SK-N-SH (cell line): ENCODE results near the gene GPR18.

Source experiments
- CTCF ChIP-seq: fragments of 200-600 bp; sonication (generic); IDR thresholded peaks from 2 replicates; pipeline ENCODE4 v1.6.1; 2017; ENCODE audit warnings: antibody characterized with exemption, mild to moderate bottlenecking, moderate library complexity
- EZH2phosphoT487 ChIP-seq: fragments of 200-600 bp; sonication (generic); IDR thresholded peaks from 2 replicates; pipeline ENCODE4 v1.6.1; 2017; ENCODE audit warnings: low read depth, mixed run types, mild to moderate bottlenecking, antibody characterized with exemption, moderate library complexity, borderline replicate concordance
- FOXJ3 ChIP-seq: sonication (generic); formaldehyde crosslinking; IDR thresholded peaks from 2 replicates; pipeline ENCODE4 v1.5.1; 2020; ENCODE audit warnings: mild to moderate bottlenecking, missing genetic modification reagents
- JUND ChIP-seq: IDR thresholded peaks from 2 replicates; pipeline ENCODE4 v1.4.0; 2012
- MAX ChIP-seq: IDR thresholded peaks from 2 replicates; pipeline ENCODE4 v1.4.0; 2012; ENCODE audit warnings: low read depth
- MEF2A ChIP-seq: IDR thresholded peaks from 2 replicates; pipeline ENCODE4 v1.4.0; 2012; ENCODE audit warnings: low read depth, borderline replicate concordance
- POLR2AphosphoS5 ChIP-seq: IDR thresholded peaks from 2 replicates; pipeline ENCODE4 v1.6.1; 2012; ENCODE audit warnings: low read depth, low read length
- SMC3 ChIP-seq: IDR thresholded peaks from 2 replicates; pipeline ENCODE4 v1.6.1; 2012; ENCODE audit warnings: low read depth, low read length, improper control_type of control experiment
- TEAD4 ChIP-seq: IDR thresholded peaks from 2 replicates; pipeline ENCODE4 v1.4.0; 2012; ENCODE audit warnings: mild to moderate bottlenecking, borderline replicate concordance; ENCODE audit not compliant: insufficient read depth

DNA sequence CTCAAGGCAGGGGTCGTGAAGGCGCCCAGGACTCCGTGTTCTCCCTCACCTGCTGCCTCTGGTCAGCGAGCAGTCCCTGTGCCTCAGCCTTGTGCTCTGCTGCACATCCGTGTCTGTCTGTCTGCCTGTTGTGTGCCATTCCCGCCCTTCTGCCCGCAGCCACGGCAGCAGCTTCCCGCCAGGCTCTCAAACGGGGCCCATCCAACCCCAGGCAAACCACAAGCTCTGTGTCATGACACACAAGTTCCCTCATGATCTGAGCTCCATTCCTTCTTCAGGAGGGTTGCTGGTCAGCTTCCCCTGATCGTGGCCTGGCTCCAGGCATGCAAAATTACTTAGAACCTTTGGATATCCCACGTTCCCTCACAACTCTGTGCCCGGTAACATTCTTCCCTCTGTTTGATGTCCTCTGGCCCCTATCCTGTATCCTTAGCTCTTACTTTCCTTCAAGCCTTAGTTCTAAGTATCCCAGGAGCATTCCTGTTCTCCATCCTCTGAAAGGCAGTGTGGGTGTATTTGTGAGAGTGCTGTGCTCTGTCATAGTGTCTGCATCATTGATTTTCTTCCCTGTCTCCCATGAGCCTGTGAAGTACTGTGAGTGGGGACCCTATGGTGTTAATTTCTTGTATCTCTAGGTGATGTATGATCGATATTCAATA lies 45.8 kb upstream of the GPR18 start:
- TF ChIP-seq POLR2AphosphoS5, result no peak
- no peak for TF ChIP-seq MAX
- TF ChIP-seq CTCF, result no peak
- no peak for TF ChIP-seq MEF2A
- TF ChIP-seq FOXJ3 (CRISPR knock-in tag), result no peak
- no peak for TF ChIP-seq EZH2phosphoT487
- TF ChIP-seq SMC3, result no peak
- no peak for TF ChIP-seq TEAD4
- TF ChIP-seq JUND, result no peak
